ENCODE data around the gene SERINC2. TPM values are rescaled to one million over a fixed set of nuclear protein-coding genes. Genes with fewer than 3 reads are reported as not detected.
A peak's percentile ranks its signal among the peaks of the same experiment; 100 is the strongest.
"Not testable (repeated sequence)": the region's sequence is repeated elsewhere in the genome, so short reads cannot be mapped to it uniquely, and the experiment has no call there.

The SERINC2 gene
- total and polyA plus RNA-seq, 7 donors = 0.33 to 254 (median 0.81) TPM

- no peaks in the 10 kb centered on the region for H3K36me3 ChIP-seq
- no peak for DNase-seq
- 73 to 77% methylated on average over 10 of the region's 10 CpGs for WGBS, 2 donors
- no peaks in the 10 kb centered on the region for H3K27me3 ChIP-seq
- H3K27ac ChIP-seq = no peak overlapping the region
- intact Hi-C loops (cut with DNase I) = no loop called here
- TF ChIP-seq CTCF (IDR thresholded peaks at IDR 0.05) (no peak), POLR2AphosphoS5 (IDR thresholded peaks at IDR 0.05) (no peak), EP300 (IDR thresholded peaks at IDR 0.05) (no peak), POLR2A (IDR thresholded peaks at IDR 0.05) (no peak)
- H3K4me3 ChIP-seq = no peak overlapping the region
- no peaks in the 10 kb centered on the region for H3K9me3 ChIP-seq
- H3K4me1 ChIP-seq = no peaks in the 10 kb centered on the region
Observed at GRCh38 chr1:31476891-31477846, 64.2 kb downstream of the SERINC2 start.

- Histone ChIP-seq H3K4me1 (no peaks in the 10 kb centered on the region), H3K27me3 (no peaks in the 10 kb centered on the region), H3K27ac (no peak overlapping the region), H3K9me3 (no peaks in the 10 kb centered on the region), H3K36me3 (no peaks in the 10 kb centered on the region), H3K4me3 (no peak overlapping the region)
- DNase-seq = no peak
- no peak for TF ChIP-seq POLR2AphosphoS5 (IDR thresholded peaks at IDR 0.05)
- TF ChIP-seq CTCF (IDR thresholded peaks at IDR 0.05) = no peak
- TF ChIP-seq POLR2A (IDR thresholded peaks at IDR 0.05) = no peak
- no peak for TF ChIP-seq EP300 (IDR thresholded peaks at IDR 0.05)
- intact Hi-C loops (cut with DNase I) = no loop called here
- WGBS, 2 donors = 93 to 94% methylated on average over 2 of the region's 2 CpGs
Observed at GRCh38 chr1:31478167-31478566, 65.2 kb downstream of the SERINC2 start.

- Histone ChIP-seq H3K9me3 (no peaks in the 10 kb centered on the region), H3K27ac (no peak overlapping the region), H3K4me1 (no peaks in the 10 kb centered on the region), H3K36me3 (no peaks in the 10 kb centered on the region), H3K27me3 (no peaks in the 10 kb centered on the region), H3K4me3 (no peak overlapping the region)
- no peak for DNase-seq
- intact Hi-C loops (cut with DNase I) = no loop called here
- TF ChIP-seq CTCF (IDR thresholded peaks at IDR 0.05) (no peak), EP300 (IDR thresholded peaks at IDR 0.05) (no peak), POLR2A (IDR thresholded peaks at IDR 0.05) (no peak), POLR2AphosphoS5 (IDR thresholded peaks at IDR 0.05) (no peak)
- WGBS, 2 donors = 67 to 87% methylated on average over 2 of the region's 2 CpGs
Observed at GRCh38 chr1:31479811-31480210, 66.8 kb downstream of the SERINC2 start.

GRCh38 chr1:31480426-31480825 is 67.4 kb downstream of the SERINC2 start:
- intact Hi-C loops (cut with DNase I); H3K9me3 ChIP-seq; H3K27ac ChIP-seq; H3K27me3 ChIP-seq; H3K4me3 ChIP-seq; H3K4me1 ChIP-seq; DNase-seq; H3K36me3 ChIP-seq: not testable (repeated sequence)
- WGBS, 2 donors = 73 to 84% methylated on average over 4 of the region's 4 CpGs

GRCh38 chr1:31482482-31483011 is 69.5 kb downstream of the SERINC2 start:
- TF ChIP-seq POLR2A (IDR thresholded peaks at IDR 0.05) = no peak
- TF ChIP-seq POLR2AphosphoS5 (IDR thresholded peaks at IDR 0.05) = no peak
- TF ChIP-seq CTCF (IDR thresholded peaks at IDR 0.05) = no peak
- 21 to 73% methylated on average over 6 of the region's 6 CpGs for WGBS, 2 donors

More at GRCh38 chr1:31482482-31483011, 69.5 kb downstream of the SERINC2 start:
- H3K4me3 ChIP-seq = no peak overlapping the region
- H3K9me3 ChIP-seq = no peaks in the 10 kb centered on the region
- H3K27me3 ChIP-seq = no peaks in the 10 kb centered on the region
- intact Hi-C loops (cut with DNase I) = no loop called here
- no peaks in the 10 kb centered on the region for H3K4me1 ChIP-seq
- H3K36me3 ChIP-seq = no peaks in the 10 kb centered on the region
- no peak for DNase-seq
- H3K27ac ChIP-seq = peak overlapping the region; percentile 19 to 58 (median 42)

Data from sigmoid colon (tissue), 7 donors.